ENCODE data around the gene ZNF614. TPM values are rescaled to one million over a fixed set of nuclear protein-coding genes. Genes with fewer than 3 reads are reported as not detected.

ZNF614 gene
- total and polyA plus RNA-seq, 2 of the 13 experiments (the other 11 are each of a cell fraction or from before 2014, with no cell fraction given), result 13.0 to 22.8 TPM

GRCh38 chr19:51971624-51972023 lies 56.6 kb downstream of the ZNF614 start:
- no peaks in the 10 kb centered on the region for H3K79me2 ChIP-seq (ENCODE audit: insufficient read depth, low read length)
- WGBS (ENCODE audit: low lambda C conversion rate), result 93% methylated on average over 4 of the region's 4 CpGs
- H3K27ac ChIP-seq (ENCODE audit: extremely low read length, insufficient read depth, low read length), result no peak overlapping the region
- ChIA-PET CTCF (ENCODE audit: low intra/inter-chr PET ratio, low total read pairs) (no interaction called here), POLR2A (no interaction called here)
- intact Hi-C loops (cut with micrococcal nuclease; ENCODE audit: unreplicated experiment), result no loop called here
- H3K27me3 ChIP-seq (ENCODE audit: control insufficient read depth in 1 of 2, insufficient read depth in 2 of 2, low read length in 2 of 2), result no peaks in the 10 kb centered on the region
- FAIRE-seq (no peak), DNase-seq (ENCODE audit: low spot score) (no peak), ATAC-seq (no peak)
- H3K36me3 ChIP-seq (replicated peaks in 1 of 2; ENCODE audit: control insufficient read depth in 1 of 2, insufficient read depth in 2 of 2, low read length in 2 of 2), result peaks cover 22 to 63% of the 10 kb centered on the region in 2 experiments
- H4K20me1 ChIP-seq (ENCODE audit: insufficient read depth, low read length), result no peaks in the 10 kb centered on the region
- H3K9ac ChIP-seq (ENCODE audit: insufficient read depth, low read depth, low read length), result no peak overlapping the region
- H3K9me3 ChIP-seq (ENCODE audit: low read length), result peaks cover 62% of the 10 kb centered on the region
- TF ChIP-seq ZNF543 (CRISPR knock-in tag; IDR thresholded peaks at IDR 0.05), result no peak
- 0 out of 2 replicates have a peak, but pooled peaks have one; percentile 65 for TF ChIP-seq SETDB1 (CRISPR knock-in tag; IDR thresholded peaks at IDR 0.05; ENCODE audit: borderline replicate concordance)
- no peak for TF ChIP-seq NAIF1 (CRISPR knock-in tag; IDR thresholded peaks at IDR 0.05; ENCODE audit: borderline replicate concordance)
- TF ChIP-seq ZNF33A (CRISPR knock-in tag; IDR thresholded peaks at IDR 0.05; ENCODE audit: borderline replicate concordance), result no peak
- no peak for TF ChIP-seq ARHGAP35 (CRISPR knock-in tag; IDR thresholded peaks at IDR 0.05; ENCODE audit: borderline replicate concordance)
- TF ChIP-seq SCMH1 (CRISPR knock-in tag; IDR thresholded peaks at IDR 0.05; ENCODE audit: borderline replicate concordance), result no peak
- no peak for TF ChIP-seq ERF (CRISPR knock-in tag; IDR thresholded peaks at IDR 0.05)
- TF ChIP-seq, protein P1, sequence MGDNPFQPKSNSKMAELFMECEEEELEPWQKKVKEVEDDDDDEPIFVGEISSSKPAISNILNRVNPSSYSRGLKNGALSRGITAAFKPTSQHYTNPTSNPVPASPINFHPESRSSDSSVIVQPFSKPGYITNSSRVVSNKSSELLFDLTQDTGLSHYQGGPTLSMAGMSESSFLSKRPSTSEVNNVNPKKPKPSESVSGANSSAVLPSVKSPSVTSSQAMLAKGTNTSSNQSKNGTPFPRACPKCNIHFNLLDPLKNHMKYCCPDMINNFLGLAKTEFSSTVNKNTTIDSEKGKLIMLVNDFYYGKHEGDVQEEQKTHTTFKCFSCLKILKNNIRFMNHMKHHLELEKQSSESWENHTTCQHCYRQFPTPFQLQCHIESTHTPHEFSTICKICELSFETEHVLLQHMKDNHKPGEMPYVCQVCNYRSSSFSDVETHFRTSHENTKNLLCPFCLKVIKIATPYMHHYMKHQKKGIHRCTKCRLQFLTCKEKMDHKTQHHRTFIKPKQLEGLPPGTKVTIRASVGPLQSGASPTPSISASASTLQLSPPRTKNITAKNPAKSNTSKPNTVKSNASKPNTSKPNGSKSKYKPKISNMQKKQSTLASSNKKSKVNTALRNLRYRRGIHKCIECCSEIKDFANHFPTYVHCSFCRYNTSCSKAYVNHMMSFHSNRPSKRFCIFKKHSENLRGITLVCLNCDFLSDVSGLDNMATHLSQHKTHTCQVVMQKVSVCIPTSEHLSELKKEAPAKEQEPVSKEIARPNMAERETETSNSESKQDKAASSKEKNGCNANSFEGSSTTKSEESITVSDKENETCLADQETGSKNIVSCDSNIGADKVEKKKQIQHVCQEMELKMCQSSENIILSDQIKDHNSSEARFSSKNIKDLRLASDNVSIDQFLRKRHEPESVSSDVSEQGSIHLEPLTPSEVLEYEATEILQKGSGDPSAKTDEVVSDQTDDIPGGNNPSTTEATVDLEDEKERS (CRISPR knock-in tag; IDR thresholded peaks at IDR 0.05), result peak; percentile 87
- no peak for TF ChIP-seq NFKB2 (CRISPR knock-in tag; IDR thresholded peaks at IDR 0.05; ENCODE audit: borderline replicate concordance)
- no peak for TF ChIP-seq SIN3B (IDR thresholded peaks at IDR 0.05; ENCODE audit: low read length)
- TF ChIP-seq CBFB (CRISPR knock-in tag; IDR thresholded peaks at IDR 0.05), result no peak
- no peak for TF ChIP-seq RFXAP (CRISPR knock-in tag; IDR thresholded peaks at IDR 0.05; ENCODE audit: borderline replicate concordance)
- TF ChIP-seq NCOR1 (IDR thresholded peaks at IDR 0.05; ENCODE audit: borderline replicate concordance, low read length), result 0 out of 2 replicates have a peak, but pooled peaks have one; percentile 33
- TF ChIP-seq ZMYM2 (CRISPR knock-in tag; IDR thresholded peaks at IDR 0.05), result 0 out of 2 replicates have a peak, but pooled peaks have one; percentile 21
- TF ChIP-seq, protein P2, sequence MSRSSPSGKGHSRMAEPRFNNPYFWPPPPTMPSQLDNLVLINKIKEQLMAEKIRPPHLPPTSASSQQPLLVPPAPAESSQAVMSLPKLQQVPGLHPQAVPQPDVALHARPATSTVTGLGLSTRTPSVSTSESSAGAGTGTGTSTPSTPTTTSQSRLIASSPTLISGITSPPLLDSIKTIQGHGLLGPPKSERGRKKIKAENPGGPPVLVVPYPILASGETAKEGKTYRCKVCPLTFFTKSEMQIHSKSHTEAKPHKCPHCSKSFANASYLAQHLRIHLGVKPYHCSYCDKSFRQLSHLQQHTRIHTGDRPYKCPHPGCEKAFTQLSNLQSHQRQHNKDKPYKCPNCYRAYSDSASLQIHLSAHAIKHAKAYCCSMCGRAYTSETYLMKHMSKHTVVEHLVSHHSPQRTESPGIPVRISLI (CRISPR knock-in tag; IDR thresholded peaks at IDR 0.05; ENCODE audit: borderline replicate concordance), result no peak
- no peaks in the 10 kb centered on the region for H3K4me1 ChIP-seq (ENCODE audit: insufficient read depth, low read length)
- BruUV-seq (replicated peaks), result no TSS peak
- no peak overlapping the region for H3K4me2 ChIP-seq (ENCODE audit: low read depth, low read length)
- in situ Hi-C loops (cut with HindIII; ENCODE audit: extremely low pct_ligation_motif_present, low pct_unique_long_range_greater_than_20kb), result no loop called here
- no peak overlapping the region for H3K4me3 ChIP-seq (replicated peaks in 1 of 3; ENCODE audit: insufficient read depth in 1 of 3, low read depth in 2 of 3, low read length in 3 of 3)
- no peak overlapping the region for H2AFZ ChIP-seq (ENCODE audit: low read length)

Data from HepG2 (cell line).